ENCODE measurements around the gene APOL6. TPM values are rescaled to one million over a fixed set of nuclear protein-coding genes. Genes with fewer than 3 reads are reported as not detected.

The APOL6 gene
- total and polyA plus RNA-seq, 10 of the 15 experiments (the other 5 are each of a cell fraction or from before 2014, with no cell fraction given): 4.3 to 22.9 (median 9.3) TPM

DNA sequence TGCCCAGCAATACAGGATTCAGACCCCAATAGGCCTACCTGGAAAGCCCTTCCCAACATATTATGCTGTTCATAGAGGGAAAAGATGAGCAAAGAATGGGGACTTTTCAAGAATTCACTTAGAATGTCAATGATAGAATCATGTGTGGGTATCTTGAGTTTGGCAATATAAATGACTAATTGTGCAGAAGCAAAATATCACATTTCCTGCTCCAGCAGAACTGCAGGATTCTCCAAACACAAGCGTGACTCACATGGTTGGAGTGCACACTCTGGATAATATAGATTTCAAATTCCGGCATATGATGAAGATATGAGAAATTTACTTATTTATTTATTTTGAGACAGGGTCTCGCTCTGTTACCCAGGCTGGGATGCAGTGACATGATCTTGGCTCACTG lies 56.9 kb downstream of the APOL6 start:
- Histone ChIP-seq H3K27ac (ENCODE audit: control insufficient read depth, insufficient read depth) (no peak overlapping the region), H4K20me1 (ENCODE audit: control insufficient read depth, insufficient read depth) (no peaks in the 10 kb centered on the region), H3K9me3 (replicated peaks; ENCODE audit: control insufficient read depth, insufficient read depth, low read length) (no peaks in the 10 kb centered on the region), H3K36me3 (ENCODE audit: control insufficient read depth in 2 of 2, insufficient read depth in 2 of 2, low read length in 1 of 2) (no peaks in the 10 kb centered on the region), H3K27me3 (replicated peaks in 1 of 2; ENCODE audit: control insufficient read depth in 2 of 2, insufficient read depth in 2 of 2, low read length in 1 of 2) (no peaks in the 10 kb centered on the region), H3K9ac (ENCODE audit: control insufficient read depth, insufficient read depth, low read length) (no peak overlapping the region), H3K4me2 (ENCODE audit: control insufficient read depth, insufficient read depth) (no peak overlapping the region), H3K79me2 (ENCODE audit: control insufficient read depth, insufficient read depth, low read length) (no peaks in the 10 kb centered on the region), H3K4me3 (no peak overlapping the region), H3K4me1 (ENCODE audit: control insufficient read depth, insufficient read depth, low read length) (no peaks in the 10 kb centered on the region), H2AFZ (ENCODE audit: control insufficient read depth, low read depth, low read length) (no peak overlapping the region)
- ChIA-PET POLR2A (interaction anchor here (0.7 kb wide), 1 partner anchor 309 kb away, joined by 4 read pairs; no protein-coding TSS in a partner anchor), CTCF (interaction anchor here (0.6 to 0.7 kb wide), 2 partner anchors 57 to 85 kb away, joined by 3 read pairs; partner anchors contain the start of gene APOL6), RAD21 (ENCODE audit: unreplicated experiment) (no interaction called here), SMC1A (ENCODE audit: uncharacterized antibody, unreplicated experiment) (no interaction called here)
- no peak for ATAC-seq
- no TSS peak for BruUV-seq (replicated peaks)
- intact Hi-C loops (cut with micrococcal nuclease; ENCODE audit: unreplicated experiment): no loop called here
- WGBS (ENCODE audit: insufficient coverage, insufficient replicate concordance, low lambda C conversion rate, missing lambda C conversion rate): 35% methylated on average over 3 of the region's 3 CpGs
- TF ChIP-seq RBBP5 (conservative IDR thresholded peaks at IDR 0.05): no peak
- no peak for TF ChIP-seq MEF2B (IDR thresholded peaks at IDR 0.05; ENCODE audit: partially characterized antibody, poor library complexity, severe bottlenecking)
- TF ChIP-seq, protein P1, sequence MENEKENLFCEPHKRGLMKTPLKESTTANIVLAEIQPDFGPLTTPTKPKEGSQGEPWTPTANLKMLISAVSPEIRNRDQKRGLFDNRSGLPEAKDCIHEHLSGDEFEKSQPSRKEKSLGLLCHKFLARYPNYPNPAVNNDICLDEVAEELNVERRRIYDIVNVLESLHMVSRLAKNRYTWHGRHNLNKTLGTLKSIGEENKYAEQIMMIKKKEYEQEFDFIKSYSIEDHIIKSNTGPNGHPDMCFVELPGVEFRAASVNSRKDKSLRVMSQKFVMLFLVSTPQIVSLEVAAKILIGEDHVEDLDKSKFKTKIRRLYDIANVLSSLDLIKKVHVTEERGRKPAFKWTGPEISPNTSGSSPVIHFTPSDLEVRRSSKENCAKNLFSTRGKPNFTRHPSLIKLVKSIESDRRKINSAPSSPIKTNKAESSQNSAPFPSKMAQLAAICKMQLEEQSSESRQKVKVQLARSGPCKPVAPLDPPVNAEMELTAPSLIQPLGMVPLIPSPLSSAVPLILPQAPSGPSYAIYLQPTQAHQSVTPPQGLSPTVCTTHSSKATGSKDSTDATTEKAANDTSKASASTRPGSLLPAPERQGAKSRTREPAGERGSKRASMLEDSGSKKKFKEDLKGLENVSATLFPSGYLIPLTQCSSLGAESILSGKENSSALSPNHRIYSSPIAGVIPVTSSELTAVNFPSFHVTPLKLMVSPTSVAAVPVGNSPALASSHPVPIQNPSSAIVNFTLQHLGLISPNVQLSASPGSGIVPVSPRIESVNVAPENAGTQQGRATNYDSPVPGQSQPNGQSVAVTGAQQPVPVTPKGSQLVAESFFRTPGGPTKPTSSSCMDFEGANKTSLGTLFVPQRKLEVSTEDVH (IDR thresholded peaks at IDR 0.05; ENCODE audit: low read depth, partially characterized antibody): no peak
- TF ChIP-seq FOXM1 (IDR thresholded peaks at IDR 0.05; ENCODE audit: low read depth, low read length): no peak
- TF ChIP-seq, protein P2, sequence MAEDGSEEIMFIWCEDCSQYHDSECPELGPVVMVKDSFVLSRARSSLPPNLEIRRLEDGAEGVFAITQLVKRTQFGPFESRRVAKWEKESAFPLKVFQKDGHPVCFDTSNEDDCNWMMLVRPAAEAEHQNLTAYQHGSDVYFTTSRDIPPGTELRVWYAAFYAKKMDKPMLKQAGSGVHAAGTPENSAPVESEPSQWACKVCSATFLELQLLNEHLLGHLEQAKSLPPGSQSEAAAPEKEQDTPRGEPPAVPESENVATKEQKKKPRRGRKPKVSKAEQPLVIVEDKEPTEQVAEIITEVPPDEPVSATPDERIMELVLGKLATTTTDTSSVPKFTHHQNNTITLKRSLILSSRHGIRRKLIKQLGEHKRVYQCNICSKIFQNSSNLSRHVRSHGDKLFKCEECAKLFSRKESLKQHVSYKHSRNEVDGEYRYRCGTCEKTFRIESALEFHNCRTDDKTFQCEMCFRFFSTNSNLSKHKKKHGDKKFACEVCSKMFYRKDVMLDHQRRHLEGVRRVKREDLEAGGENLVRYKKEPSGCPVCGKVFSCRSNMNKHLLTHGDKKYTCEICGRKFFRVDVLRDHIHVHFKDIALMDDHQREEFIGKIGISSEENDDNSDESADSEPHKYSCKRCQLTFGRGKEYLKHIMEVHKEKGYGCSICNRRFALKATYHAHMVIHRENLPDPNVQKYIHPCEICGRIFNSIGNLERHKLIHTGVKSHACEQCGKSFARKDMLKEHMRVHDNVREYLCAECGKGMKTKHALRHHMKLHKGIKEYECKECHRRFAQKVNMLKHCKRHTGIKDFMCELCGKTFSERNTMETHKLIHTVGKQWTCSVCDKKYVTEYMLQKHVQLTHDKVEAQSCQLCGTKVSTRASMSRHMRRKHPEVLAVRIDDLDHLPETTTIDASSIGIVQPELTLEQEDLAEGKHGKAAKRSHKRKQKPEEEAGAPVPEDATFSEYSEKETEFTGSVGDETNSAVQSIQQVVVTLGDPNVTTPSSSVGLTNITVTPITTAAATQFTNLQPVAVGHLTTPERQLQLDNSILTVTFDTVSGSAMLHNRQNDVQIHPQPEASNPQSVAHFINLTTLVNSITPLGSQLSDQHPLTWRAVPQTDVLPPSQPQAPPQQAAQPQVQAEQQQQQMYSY (CRISPR knock-in tag; IDR thresholded peaks at IDR 0.05): no peak
- TF ChIP-seq BCL11A (IDR thresholded peaks at IDR 0.05; ENCODE audit: low read depth, low read length): no peak
- no peak for TF ChIP-seq TARDBP (IDR thresholded peaks at IDR 0.05; ENCODE audit: borderline replicate concordance)
- TF ChIP-seq, protein P3, sequence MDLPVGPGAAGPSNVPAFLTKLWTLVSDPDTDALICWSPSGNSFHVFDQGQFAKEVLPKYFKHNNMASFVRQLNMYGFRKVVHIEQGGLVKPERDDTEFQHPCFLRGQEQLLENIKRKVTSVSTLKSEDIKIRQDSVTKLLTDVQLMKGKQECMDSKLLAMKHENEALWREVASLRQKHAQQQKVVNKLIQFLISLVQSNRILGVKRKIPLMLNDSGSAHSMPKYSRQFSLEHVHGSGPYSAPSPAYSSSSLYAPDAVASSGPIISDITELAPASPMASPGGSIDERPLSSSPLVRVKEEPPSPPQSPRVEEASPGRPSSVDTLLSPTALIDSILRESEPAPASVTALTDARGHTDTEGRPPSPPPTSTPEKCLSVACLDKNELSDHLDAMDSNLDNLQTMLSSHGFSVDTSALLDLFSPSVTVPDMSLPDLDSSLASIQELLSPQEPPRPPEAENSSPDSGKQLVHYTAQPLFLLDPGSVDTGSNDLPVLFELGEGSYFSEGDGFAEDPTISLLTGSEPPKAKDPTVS (IDR thresholded peaks at IDR 0.05; ENCODE audit: low read depth, low read length): no peak
- TF ChIP-seq, protein P4, sequence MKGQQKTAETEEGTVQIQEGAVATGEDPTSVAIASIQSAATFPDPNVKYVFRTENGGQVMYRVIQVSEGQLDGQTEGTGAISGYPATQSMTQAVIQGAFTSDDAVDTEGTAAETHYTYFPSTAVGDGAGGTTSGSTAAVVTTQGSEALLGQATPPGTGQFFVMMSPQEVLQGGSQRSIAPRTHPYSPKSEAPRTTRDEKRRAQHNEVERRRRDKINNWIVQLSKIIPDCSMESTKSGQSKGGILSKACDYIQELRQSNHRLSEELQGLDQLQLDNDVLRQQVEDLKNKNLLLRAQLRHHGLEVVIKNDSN (IDR thresholded peaks at IDR 0.05; ENCODE audit: borderline replicate concordance, extremely low read length, insufficient read depth, low read depth, low read length): no peak
- no peak for TF ChIP-seq JUNB (IDR thresholded peaks at IDR 0.05)
- TF ChIP-seq EED (IDR thresholded peaks at IDR 0.05; ENCODE audit: low read depth): no peak
- no peak for TF ChIP-seq NFIC (IDR thresholded peaks at IDR 0.05; ENCODE audit: low read depth, low read length)
- no peak for TF ChIP-seq ZZZ3 (IDR thresholded peaks at IDR 0.05; ENCODE audit: control insufficient read depth, insufficient read length, low read depth)
- TF ChIP-seq FOXK2 (IDR thresholded peaks at IDR 0.05): no peak
- no peak for FAIRE-seq
- in situ Hi-C loops (cut with MboI): no loop called here
- DNase-seq (ENCODE audit: low read depth, low spot score): no peak
